SH-SY5Y (cell line): Measurements from ENCODE around the gene HTR2B.

Experiments
- GATA2 ChIP-seq: IDR thresholded peaks from 2 replicates; pipeline ENCODE4 v1.6.1; 2011; ENCODE audit warnings: mild to moderate bottlenecking, low read depth, low read length
- GATA3 ChIP-seq: IDR thresholded peaks from 2 replicates; pipeline ENCODE4 v1.6.1; 2011; ENCODE audit warnings: low read depth, mild to moderate bottlenecking, low read length, moderate library complexity

- no peak for TF ChIP-seq GATA2
- no peak for TF ChIP-seq GATA3
Measured at GRCh38 chr2:231168460-231169139, 43.8 kb upstream of the HTR2B start.
